Activated CD8-positive, alpha-beta memory T cell treated with anti-CD3 and anti-CD28 coated beads, Interleukin-2, amount 50 U/mL, for 1 hour (primary cell): ENCODE measurements around the gene TRIP11.

Experiments used
- DNase-seq: peaks from one replicate; pipeline ENCODE4 v3.0.0-alpha.2; 2020; ENCODE audit errors: extremely low read depth

Gene TRIP11

GRCh38 chr14:92010644-92011043 is 29.2 kb downstream of the TRIP11 start:
- no peak for DNase-seq

- no peak for DNase-seq
Observed at GRCh38 chr14:92009604-92010003, 30.3 kb downstream of the TRIP11 start.

GRCh38 chr14:92005019-92005418 is 34.8 kb downstream of the TRIP11 start:
- DNase-seq: no peak

DNA sequence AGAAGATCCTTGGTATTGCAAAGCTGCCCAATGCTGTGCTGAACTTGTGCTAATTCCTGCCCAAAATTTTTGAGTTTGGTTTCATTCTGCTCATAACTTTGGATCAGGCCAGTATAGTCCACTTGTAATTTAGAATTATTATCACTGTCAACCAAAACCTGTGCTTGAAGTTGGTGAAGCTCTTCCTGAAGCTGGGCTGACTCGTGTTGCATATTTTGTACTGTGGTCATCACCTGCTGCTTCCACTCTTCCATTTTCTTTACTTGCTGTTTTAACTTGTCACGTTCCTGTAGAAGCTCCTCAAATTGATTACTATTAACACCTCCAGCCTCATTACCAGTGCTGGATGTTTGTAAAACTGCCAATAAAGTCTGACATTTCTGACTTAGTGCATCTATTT is 35.8 kb downstream of the TRIP11 start:
- DNase-seq: no peak

- DNase-seq: no peak
Observed at GRCh38 chr14:91998667-91999570, 40.9 kb downstream of the TRIP11 start.

DNA sequence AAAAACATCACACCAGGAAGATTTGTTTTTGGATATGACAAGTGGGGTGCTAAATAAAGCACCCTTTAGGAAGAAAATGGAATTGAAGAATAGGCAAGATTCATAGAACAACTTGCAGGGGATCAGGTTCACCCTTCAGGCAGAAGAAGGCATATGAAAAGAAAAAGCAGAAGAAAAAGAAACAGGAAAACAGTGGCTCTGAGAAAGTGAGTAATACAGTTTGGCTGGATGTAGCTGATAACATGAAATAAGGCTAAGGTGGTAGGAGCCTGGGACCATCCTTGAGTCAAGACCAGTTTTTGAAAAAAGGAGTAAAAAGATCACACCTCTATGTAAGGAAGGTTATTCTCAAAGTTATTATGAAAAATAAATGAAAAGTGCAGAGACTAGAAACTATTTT is 42.4 kb downstream of the TRIP11 start:
- DNase-seq: no peak

DNA sequence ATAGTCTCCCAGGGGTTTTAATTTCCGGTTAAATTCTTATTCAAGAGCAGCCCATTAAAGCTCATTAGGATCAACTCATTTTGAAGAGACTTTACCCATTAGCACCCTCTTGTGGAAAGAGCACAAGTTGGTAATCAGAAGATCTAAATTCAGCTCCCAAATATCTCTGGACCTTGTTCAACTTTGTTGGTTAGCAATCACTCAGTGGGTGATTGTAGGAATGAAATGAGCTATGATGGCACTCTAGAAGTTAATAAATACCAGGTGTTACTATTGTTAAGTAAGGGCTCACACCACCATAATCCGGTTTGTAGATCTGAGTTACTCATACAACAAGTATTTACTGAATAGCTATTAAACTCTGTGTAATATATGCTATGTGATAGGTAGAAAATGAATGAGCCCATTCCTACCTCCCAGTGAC is 42.9 kb downstream of the TRIP11 start:
- no peak for DNase-seq

DNA sequence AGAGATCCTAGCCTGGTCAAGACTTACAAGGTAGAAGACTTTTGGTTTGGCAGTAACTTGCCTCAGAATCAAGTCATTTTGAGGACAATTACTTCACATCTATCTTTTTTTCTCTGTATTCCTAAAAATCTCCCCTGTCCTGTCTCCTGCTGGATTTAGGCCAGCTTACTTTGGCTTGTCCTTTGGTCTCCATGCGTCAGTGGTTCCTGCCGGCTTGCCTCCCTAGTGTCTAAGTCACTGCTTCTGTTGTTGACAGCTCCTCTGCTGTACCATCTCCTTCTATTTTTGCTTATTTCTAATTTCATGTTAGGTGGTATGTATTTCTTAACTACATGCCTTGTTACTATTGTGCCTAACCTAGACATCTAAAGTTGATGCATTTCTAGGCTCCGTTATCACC is 52.7 kb downstream of the TRIP11 start:
- DNase-seq: no peak

DNA sequence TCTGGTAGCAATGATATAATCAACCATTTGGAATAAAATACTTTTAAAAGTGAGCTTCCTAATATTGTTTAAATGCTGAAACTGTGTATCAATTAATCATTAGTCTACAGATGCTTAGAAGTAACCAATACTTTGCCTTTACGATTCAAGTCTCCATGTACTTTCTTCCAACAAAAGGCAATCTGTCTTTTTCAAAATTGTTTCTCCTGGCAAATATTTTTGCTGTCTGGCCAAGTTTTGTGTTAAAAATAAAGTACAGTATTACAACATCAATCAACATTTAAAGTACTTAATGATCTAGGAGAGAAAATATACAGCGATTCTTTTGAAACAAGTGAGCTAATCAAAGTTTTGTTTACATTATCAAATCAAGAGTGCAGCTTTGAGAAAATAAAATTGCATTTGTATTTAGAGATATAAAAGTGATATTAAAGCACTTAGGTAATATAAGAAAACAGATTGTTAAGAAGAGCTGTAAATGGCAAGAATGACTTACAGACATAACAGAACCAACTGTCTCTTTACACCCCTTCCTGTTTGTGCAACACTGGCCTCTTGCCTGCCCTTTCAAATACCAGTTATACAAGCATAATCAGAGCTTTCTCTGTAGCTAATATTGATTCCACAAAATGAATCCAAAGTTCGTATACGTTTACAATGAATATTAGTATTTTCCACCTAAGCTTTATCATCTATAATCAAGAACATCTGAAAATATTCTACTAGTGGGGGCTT is 54.2 kb downstream of the TRIP11 start:
- DNase-seq: no peak

DNA sequence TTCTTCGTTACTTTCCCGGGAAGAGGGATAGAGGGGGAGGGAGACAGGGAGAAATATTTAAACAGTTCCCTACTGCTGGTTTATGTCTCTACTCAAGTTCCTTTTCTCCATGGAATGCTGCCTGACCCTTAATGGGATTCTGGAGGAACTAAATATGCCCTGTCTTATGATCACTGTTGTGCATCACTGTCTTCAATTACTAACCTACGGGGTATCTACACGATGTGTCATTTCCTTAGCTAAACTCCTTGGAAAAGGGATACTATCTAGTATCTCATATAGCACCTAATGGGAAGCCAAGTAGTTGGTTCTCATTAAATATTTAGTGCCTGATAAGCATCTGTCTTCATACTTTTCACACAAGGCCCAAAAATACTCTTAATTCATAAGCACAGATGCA is 54.9 kb downstream of the TRIP11 start:
- no peak for DNase-seq

DNA sequence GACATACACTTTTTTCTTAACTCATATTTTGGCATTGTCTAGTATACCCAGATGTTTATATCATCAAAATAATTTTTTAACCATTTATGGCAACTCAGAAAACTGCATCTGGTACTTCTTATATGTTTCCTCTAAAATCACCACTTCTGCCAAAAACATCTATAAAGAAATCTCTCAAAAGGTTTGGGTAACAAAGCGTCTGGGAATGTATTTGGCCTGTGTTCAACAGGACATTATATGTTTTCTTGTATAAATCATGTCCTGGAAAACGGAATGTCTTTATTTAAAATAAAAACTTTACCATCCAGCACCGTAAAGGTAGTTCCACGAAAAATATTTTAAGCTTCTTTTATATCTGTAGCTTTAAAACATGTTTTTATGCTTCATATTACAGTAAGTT is 56.3 kb downstream of the TRIP11 start:
- DNase-seq: no peak

GRCh38 chr14:91980157-91980556 is 59.7 kb downstream of the TRIP11 start:
- DNase-seq: no peak

DNA sequence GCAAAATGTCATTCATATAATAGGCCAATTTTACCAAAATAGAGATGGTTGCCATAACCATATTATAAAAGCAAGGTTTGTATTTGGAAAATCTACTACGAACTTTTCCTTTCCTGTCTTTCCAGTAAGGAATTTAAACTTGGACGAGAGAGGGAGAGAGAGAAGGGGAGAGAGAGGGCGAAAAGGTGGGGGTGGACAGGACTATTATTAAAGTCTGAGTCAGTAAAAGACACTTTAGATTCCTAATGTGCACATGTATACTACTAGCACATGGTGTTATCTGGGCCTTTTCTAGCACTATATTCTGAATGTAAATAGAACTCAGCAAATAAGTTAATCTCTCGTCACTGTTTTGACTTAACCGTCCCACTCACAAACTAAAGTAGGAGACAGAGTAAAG is 62.0 kb downstream of the TRIP11 start:
- DNase-seq: no peak

DNA sequence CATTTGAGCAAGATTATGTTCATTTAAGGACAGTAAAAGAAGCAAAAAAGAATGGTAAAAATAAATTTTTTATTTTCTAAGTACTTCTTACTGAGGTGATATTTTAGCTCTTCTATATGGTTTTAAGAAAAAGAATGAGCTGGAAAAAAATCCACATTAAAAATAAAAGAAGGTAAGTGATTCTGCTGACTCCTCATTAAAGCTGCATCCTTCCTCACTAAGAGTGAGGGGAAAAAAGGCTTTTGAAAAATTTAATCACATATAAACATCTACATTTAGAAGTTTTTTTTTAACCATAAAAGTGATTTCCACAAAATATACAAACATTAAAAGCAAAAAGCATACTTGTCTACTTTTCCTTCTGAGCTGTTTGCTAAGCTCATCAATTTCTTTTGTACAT is 64.1 kb downstream of the TRIP11 start:
- DNase-seq: no peak

DNA sequence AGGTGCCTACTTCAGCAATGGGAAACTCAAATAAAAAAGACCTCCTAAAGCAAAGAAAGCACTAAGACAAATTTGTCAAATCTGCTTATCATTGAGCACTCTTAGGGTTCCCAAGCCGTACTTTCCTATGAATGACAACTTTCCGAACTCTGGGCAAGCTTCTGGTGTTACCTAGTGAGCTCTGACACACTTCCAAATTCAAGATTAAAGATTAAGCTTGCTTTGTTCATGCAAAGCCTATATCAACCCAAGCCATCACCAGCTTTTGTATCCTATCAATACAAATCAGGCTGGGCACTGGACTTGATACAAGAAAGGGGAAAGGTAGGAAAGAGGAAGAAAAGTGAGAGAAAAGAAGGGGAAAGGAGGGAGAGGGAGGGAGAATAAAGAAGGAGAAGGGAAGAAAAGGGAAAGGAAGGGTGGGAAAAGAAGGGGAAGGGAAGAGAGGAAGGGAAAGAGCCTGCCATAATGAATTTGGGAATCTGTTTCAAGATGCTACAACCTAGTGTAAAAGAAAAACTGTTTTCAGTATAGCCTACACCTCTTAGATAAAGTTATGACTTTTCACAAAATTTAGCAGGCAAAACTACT is 68.6 kb downstream of the TRIP11 start:
- DNase-seq: no peak

DNA sequence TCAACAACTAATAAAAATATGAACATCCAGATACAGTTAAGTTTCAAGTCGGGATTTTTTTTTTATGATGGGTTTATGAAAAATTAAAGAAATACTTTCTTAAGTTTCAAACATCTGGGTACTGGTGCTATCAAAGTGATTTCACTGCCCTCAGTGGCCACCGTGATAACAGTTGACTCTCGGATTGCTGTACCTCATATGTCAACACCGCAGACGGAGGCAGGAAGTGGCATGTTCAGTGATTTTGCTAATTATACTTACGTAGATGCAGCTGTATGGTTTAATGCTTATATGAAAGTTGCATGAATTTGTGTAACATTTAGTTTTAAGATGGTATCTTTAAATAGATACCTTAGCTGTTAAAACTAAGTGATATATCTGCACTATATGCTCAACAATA is 71.6 kb downstream of the TRIP11 start:
- DNase-seq: no peak

GRCh38 chr14:91964724-91965123 is 75.1 kb downstream of the TRIP11 start:
- DNase-seq: no peak

DNA sequence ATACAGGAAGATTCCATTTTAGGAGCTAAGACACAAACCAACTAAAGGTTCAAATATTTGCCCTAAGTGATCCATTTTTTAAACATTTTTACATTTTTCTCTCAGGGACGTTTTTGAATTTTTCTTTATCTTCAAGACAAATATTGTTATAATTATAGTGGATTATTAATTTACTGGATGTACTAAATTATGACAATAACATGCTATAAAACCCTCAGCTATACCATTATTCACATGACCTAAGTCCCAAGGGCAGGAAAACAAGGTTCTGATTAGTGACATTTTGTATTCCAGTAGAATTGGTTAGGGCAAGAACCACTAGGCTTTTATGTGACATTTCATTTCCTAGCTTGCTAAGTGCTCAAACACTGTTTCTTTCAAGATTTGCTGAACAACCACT is 75.8 kb downstream of the TRIP11 start:
- no peak for DNase-seq

DNA sequence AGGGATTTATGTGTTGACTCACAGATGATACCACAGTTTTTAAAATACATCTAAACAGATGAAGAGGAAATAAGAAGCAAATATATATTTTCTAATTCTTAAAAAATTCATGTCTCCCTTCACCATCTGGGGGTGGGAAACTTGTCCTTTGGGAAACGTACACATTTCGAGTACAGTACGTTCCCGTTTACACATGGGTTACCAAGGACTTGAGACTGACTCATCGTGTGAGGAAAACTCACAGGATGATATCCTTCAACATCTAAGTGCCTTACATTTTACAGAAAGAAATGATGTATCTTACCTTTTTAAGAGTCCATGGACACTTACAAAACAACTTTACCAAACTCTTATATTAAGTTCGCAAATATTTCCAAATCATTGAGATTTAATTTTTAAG is 76.4 kb downstream of the TRIP11 start:
- DNase-seq: no peak

DNA sequence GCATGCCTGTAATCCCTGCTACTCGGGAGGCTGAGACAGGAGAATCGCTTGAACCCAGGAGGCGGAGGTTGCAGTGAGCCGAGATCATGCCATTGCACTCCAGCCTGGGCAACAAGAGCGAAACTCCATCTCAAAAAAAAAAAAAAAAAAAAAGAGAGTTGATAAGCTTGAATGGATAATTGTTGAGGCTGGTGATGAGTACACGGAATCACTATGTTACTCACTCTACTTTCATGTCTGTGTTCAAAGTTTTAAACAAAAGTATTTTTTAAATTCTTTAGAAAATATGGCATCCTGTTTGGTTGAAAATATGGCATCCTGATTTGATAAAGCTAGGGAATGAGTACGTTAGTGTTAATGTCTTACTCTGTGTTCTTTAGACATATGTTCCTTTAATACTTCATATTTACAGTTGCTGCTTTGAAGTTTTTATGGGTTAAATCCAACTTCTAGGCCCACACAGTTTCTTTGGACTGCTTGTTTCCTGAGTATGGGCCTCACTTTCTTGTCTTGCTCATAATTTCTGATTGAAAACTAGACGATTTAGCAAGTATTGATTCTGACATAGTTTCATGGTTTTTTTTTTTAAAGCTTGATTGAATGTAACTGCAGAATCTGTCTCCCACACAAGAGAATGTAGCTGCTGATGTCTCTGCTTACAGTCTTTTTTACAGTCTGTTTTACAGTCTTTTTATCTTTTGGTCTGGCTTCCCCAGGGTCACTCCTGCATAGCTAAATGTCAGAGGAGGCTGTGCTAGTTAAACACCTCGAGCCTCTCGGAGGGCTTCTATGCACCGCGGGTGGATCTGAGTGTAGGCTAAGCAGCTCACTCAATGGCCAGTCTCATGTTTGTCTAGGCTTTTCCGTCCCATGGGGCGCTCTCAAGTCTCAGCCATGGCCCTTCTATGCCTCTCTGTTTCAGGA is 78.3 kb downstream of the TRIP11 start:
- DNase-seq: no peak

DNA sequence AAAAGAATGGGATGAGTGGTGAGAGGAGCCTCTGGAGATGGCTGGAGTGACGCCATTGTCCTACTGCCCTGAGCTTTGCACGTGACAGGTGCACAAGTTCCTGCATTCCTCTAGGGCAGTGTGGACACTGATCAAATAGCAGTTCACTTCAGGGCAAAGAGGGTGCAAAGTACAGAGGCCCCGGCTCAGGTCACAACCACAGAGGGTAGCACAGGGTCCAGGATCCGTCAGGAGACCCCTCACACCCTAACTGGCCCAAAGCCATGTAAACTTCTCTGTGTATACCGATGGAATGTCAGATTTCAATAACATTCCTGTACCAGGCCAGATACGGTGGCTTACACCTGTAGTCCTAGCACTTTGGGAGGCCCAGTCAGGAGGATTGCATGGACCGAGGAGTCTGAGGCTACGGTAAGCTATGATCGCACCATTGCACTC is 82.0 kb downstream of the TRIP11 start:
- no peak for DNase-seq

GRCh38 chr14:91956616-91957015 is 83.2 kb downstream of the TRIP11 start:
- DNase-seq: no peak
